OCI-LY7 (cell line): ENCODE data around the gene TRIM40. TPM values are rescaled to one million over a fixed set of nuclear protein-coding genes. Genes with fewer than 3 reads are reported as not detected.

ENCODE experiments used
- BruUV-seq: library from RNA; stranded (reverse); fragments of 400-500 nt; replicated peaks from 2 replicates; lab custom pipeline; 2021; lab: Mats Ljungman, UMichigan
- CTCF ChIA-PET: fragments of 300-600 bp; sonication (Branson Sonifier 250); formaldehyde crosslinking; loops from one replicate; lab custom pipeline; 2022; ENCODE audit warnings: antibody characterized with exemption; ENCODE audit not compliant: unreplicated experiment; lab: Charles Lee
- POLR2A ChIA-PET: fragments of 300-600 bp; sonication (Branson Sonifier 250); formaldehyde crosslinking; loops from one replicate; lab custom pipeline; 2022; ENCODE audit warnings: antibody characterized with exemption; lab: Charles Lee
- DNase-seq: peaks from one replicate; pipeline ENCODE4 v3.0.0-alpha.2; 2015; ENCODE audit warnings: low spot score
- H2AFZ ChIP-seq: fragments of 200-600 bp; sonication (generic), shearing (Covaris generic); 2 replicates; pipeline ENCODE4 v1.6.1; 2014; ENCODE audit warnings: mild to moderate bottlenecking, antibody characterized with exemption, low read length, moderate library complexity
- H3K27ac ChIP-seq: fragments of 200-600 bp; sonication (generic); 2 replicates; pipeline ENCODE4 v1.5.1; 2014; ENCODE audit warnings: mixed run types, low read depth, mild to moderate bottlenecking, moderate library complexity, low read length, inconsistent platforms; ENCODE audit not compliant: poor library complexity, severe bottlenecking
- H3K36me3 ChIP-seq: fragments of 200-600 bp; sonication (generic); 2 replicates; pipeline ENCODE4 v1.6.1; 2014; ENCODE audit warnings: mild to moderate bottlenecking, antibody characterized with exemption, low read length, moderate library complexity, mixed read lengths; ENCODE audit not compliant: insufficient read depth
- H3K4me1 ChIP-seq: fragments of 200-600 bp; sonication (generic); 2 replicates; pipeline ENCODE4 v1.5.1; 2014; ENCODE audit warnings: mild to moderate bottlenecking, low read length; ENCODE audit not compliant: insufficient read depth, poor library complexity, severe bottlenecking
- H3K4me2 ChIP-seq: fragments of 200-600 bp; sonication (generic); 2 replicates; pipeline ENCODE4 v1.6.1; 2014; ENCODE audit warnings: mild to moderate bottlenecking, low read length
- H3K4me3 ChIP-seq: fragments of 200-600 bp; sonication (generic); 2 replicates; pipeline ENCODE4 v1.5.1; 2014; ENCODE audit warnings: mild to moderate bottlenecking, low read depth, low read length; ENCODE audit not compliant: poor library complexity, severe bottlenecking
- H3K79me2 ChIP-seq: fragments of 200-600 bp; sonication (generic); 2 replicates; pipeline ENCODE4 v1.6.1; 2016; ENCODE audit warnings: low read depth, mild to moderate bottlenecking, low read length, moderate library complexity, mixed read lengths; ENCODE audit not compliant: insufficient read depth
- H3K9me2 ChIP-seq: fragments of 200-600 bp; sonication (generic); 2 replicates; pipeline ENCODE4 v1.6.1; 2016; ENCODE audit warnings: mild to moderate bottlenecking, low read length, mixed read lengths; ENCODE audit not compliant: insufficient read depth
- H3K9me3 ChIP-seq: fragments of 200-600 bp; sonication (generic); 2 replicates; pipeline ENCODE4 v1.6.1; 2014; ENCODE audit warnings: mild to moderate bottlenecking, mixed run types, low read length, mixed read lengths
- H4K20me1 ChIP-seq: fragments of 200-600 bp; sonication (generic); 2 replicates; pipeline ENCODE4 v1.6.1; 2014; ENCODE audit warnings: mild to moderate bottlenecking, antibody characterized with exemption, low read length, moderate library complexity, mixed read lengths; ENCODE audit not compliant: insufficient read depth
- EZH2phosphoT487 ChIP-seq: fragments of 200-600 bp; sonication (generic); IDR thresholded peaks from 2 replicates; pipeline ENCODE4 v1.6.1; 2018; ENCODE audit warnings: low read depth, borderline replicate concordance, mild to moderate bottlenecking, mixed run types, antibody characterized with exemption, low read length, moderate library complexity, mixed read lengths
- intact Hi-C: fragments of 100-400 bp; cut with micrococcal nuclease; formaldehyde crosslinking; loops from one replicate; pipeline ENCODE4 v1.10.0; 2022; ENCODE audit not compliant: unreplicated experiment
- total RNA-seq, 2 experiments: library from RNA; depleted of rRNA in 1 of 2; stranded (reverse); fragments of >200 nt in 1 of 2; shearing (Covaris generic) in 1 of 2; gene quantifications; 2 replicates each; pipeline ENCODE4 v1.2.3, GENCODE V29; 2014 to 2022
- TF ChIP-seq, protein P1 (sequence below): fragments of 200-600 bp; sonication (generic); conservative IDR thresholded peaks from 2 replicates; pipeline ENCODE4 v1.5.1; 2014; ENCODE audit warnings: mild to moderate bottlenecking, antibody characterized with exemption, low read length, moderate library complexity, mixed read lengths

TRIM40 gene
- total RNA-seq, 2 experiments from 2014 or later, result not detected

DNA sequence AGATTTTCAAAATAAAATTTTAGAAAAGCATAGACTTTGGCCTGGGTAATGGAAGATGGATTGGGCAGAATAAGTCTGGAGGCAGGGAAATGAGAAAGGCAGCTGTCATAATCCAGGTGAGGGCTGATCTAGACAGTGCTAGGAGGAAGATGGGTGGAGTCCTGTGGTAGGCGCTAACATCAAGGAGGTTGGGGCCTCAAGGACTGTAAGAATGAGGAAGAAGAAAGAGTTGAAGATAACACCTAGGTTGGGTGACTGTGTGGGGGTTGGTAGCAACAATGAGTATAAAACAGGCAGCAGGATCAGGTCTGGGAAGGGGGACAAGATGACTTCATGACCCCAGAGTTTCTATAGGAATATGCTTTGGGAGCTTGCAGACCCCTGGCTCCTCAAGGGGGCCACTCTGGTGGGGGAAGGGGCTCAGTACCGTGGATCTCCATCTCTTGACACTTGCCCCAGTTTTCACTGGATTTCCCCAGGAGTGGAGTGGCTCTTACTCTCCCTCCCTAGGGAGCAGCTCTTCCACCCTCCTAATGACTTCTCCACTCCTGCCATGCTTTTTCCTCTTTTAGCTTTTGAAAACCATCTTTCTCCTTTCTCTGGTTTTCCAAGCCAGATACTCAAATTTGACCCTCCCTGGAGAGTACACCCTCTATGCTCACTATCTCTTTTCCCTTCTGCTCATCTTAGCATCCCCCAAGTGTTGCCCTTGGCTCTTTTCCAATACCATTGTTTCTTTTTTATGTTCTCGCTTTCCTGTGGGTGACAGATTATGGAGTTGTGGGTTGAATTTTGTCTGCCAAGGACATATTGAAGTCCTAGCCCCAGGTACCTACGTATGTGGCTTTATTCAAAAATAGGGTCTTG is 37.8 kb upstream of the TRIM40 start:
- Histone ChIP-seq H2AFZ (no peak overlapping the region), H3K36me3 (no peaks in the 10 kb centered on the region), H3K4me3 (no peak overlapping the region), H3K9me3 (no peaks in the 10 kb centered on the region), H3K4me1 (peaks cover 16% of the 10 kb centered on the region), H3K27ac (no peak overlapping the region), H3K9me2 (no peaks in the 10 kb centered on the region), H3K4me2 (no peak overlapping the region), H4K20me1 (no peaks in the 10 kb centered on the region), H3K79me2 (no peaks in the 10 kb centered on the region)
- BruUV-seq, result no TSS peak
- intact Hi-C loops, result no loop called here
- ChIA-PET POLR2A (interaction anchor here (1.2 kb wide), 1 partner anchor 70 kb away, joined by 3 read pairs; no protein-coding TSS in a partner anchor), CTCF (no interaction called here)
- DNase-seq, result no peak
- TF ChIP-seq, protein P1, sequence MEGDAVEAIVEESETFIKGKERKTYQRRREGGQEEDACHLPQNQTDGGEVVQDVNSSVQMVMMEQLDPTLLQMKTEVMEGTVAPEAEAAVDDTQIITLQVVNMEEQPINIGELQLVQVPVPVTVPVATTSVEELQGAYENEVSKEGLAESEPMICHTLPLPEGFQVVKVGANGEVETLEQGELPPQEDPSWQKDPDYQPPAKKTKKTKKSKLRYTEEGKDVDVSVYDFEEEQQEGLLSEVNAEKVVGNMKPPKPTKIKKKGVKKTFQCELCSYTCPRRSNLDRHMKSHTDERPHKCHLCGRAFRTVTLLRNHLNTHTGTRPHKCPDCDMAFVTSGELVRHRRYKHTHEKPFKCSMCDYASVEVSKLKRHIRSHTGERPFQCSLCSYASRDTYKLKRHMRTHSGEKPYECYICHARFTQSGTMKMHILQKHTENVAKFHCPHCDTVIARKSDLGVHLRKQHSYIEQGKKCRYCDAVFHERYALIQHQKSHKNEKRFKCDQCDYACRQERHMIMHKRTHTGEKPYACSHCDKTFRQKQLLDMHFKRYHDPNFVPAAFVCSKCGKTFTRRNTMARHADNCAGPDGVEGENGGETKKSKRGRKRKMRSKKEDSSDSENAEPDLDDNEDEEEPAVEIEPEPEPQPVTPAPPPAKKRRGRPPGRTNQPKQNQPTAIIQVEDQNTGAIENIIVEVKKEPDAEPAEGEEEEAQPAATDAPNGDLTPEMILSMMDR, result no peak
- TF ChIP-seq EZH2phosphoT487, result no peak

DNA sequence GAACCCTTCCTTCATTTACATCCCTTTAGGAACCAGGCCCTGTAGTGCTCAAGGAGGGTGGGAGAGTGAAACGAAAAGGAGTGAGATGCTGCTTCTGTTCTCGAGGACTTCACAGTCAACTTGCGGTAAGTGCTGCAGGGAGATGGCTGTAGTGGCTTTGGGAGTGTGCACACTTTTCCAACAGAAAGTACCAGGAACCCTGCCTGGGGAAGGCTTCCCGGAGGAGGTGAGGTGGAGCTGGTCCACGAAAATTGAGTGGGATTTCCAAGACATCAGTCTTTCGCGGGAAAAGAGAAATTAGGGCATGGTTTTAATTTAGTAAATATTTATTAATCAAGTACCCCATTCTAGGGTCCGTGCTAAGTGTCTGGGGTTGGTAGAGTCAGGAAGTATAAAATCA is 35.8 kb upstream of the TRIM40 start:
- Histone ChIP-seq H3K9me2 (no peaks in the 10 kb centered on the region), H3K27ac (no peak overlapping the region), H3K79me2 (no peaks in the 10 kb centered on the region), H3K9me3 (no peaks in the 10 kb centered on the region), H3K4me2 (no peak overlapping the region; the same call in 1 of the 2 replicates), H3K36me3 (no peaks in the 10 kb centered on the region), H4K20me1 (no peaks in the 10 kb centered on the region), H3K4me1 (peaks cover 16% of the 10 kb centered on the region), H2AFZ (no peak overlapping the region), H3K4me3 (no peak overlapping the region)
- ChIA-PET CTCF (no interaction called here), POLR2A (no interaction called here)
- BruUV-seq, result no TSS peak
- intact Hi-C loops, result no loop called here
- no peak for TF ChIP-seq EZH2phosphoT487
- TF ChIP-seq, protein P1, result no peak
- no peak for DNase-seq
